ELF-1 (cell line): ENCODE results near the gene NINJ2.
"Not testable (repeated sequence)": the region's sequence is repeated elsewhere in the genome, so short reads cannot be mapped to it uniquely, and the experiment has no call there.

ENCODE experiments used
- DNase-seq: peaks from one replicate; pipeline ENCODE4 v3.0.0-alpha.2; 2016; ENCODE audit warnings: low read depth, low spot score

The NINJ2 gene

GRCh38 chr12:663293-663871, at the start of gene NINJ2:
TSS of gene NINJ2 (minus strand) at chr12:663445. CDS start at chr12:663360, 85 bp downstream.
- no peak for DNase-seq

- DNase-seq: no peak
These were observed 49.1 kb upstream of the NINJ2 start for GRCh38 chr12:712172-712863.

DNA sequence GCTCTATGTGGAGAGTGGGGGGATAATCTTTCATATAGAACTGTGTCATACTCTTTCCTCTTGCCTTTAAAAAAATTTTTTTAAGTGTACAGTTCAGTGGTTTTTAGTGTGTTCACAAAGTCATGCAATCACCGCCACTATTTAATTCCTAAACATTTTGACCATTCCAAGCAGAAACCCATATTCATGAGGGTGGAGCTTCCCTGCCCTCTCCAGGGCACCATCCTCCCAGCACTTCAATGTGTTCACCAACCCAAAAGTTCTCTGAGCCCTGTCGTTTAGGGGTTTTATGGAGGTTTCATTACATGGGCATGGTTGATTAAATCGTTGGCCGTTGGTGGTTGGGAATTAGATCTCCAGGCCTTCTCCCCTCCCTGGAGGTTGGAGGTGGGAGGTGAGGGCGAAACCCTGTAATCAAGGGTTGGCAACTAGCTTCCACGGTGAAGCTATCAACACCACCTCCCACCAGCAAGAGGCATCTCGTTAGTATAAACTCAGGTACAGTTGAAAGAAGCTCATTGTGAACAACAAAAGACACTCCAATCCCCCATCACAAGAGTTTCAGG, 46.3 kb upstream of the NINJ2 start:
- no peak for DNase-seq

- DNase-seq: not testable (repeated sequence)
These were observed 44.8 kb upstream of the NINJ2 start for GRCh38 chr12:708084-708483.

- no peak for DNase-seq
These were observed 41.4 kb upstream of the NINJ2 start for GRCh38 chr12:704516-705242.

- DNase-seq: no peak
These were observed 38.8 kb upstream of the NINJ2 start for GRCh38 chr12:701896-702539.

DNA sequence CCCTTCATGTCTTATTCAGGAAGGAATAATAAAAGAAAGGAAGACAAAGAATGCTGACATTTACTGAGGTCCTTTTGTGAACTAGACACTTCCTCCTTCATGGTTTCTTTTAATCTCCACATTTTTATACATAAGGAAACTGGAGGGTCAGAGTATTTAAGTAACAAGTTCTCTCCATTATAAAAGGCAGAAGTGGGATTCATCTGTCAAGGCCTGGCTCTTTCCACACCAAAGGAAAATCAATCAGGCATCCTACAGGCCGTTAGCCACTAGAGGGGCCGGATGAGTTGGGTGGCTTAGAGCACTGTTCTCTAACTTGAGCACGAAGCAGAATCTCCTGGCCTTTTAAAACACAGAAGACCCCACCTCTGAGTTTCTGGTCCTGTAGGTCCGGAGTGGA, 36.8 kb upstream of the NINJ2 start:
- no peak for DNase-seq

- not testable (repeated sequence) for DNase-seq
These were observed 35.0 kb upstream of the NINJ2 start for GRCh38 chr12:698222-698621.

DNA sequence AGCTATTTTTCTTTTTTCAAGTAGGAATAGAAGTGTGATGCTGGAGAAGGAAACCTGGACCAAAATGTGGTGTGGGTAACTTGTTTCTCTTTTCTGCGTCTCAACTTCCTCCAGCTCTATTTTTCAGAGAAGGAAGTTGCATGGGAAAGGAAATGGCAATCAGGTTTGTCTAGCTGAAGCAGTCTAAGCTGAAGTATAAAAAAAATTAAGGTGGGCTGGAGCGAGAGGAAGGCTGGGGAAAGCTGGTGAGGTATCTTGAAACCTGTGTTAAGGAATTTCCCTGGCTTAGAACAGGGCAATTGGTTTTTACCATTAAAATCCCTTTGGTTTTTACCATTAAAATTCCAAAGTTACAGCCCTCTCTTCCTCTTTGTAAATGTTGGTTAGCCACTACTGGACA, 34.2 kb upstream of the NINJ2 start:
- no peak for DNase-seq

DNA sequence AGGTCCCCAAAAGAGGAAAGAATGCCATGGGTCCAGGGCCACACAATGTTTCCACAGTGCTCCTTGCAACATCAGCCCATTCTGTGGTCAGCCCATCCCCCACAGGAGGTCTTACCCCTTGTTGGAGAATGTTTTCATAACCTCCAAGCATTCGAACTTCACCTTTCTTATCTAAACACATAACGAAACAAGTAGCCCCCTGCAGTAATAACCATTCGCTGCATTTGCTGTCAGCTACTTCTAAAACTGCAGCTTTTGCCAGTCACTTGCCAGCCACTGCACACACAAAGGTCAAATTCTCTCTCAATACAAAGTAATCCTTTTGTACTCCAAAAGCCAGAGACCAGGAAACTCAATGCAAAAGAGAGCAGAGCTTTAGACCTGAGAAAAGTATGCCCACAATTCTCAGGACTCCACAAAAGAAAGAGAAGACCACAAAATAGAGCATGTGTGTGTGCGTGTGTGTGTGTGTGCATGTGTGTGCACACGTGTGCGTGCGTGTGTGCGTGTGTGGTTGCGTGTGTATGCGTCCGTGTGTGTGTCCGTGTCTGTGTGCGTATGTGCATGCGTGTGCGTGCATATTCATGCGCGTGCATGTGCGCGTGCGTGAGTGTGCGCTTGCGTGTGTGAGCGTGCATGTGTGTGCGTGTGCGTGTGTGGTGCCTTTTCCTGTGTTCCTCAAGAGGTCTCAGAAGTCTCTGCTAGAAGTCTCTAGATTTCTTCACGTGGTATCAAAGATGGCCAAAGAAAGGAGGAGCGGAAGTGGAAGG, 31.7 kb upstream of the NINJ2 start:
- no peak for DNase-seq

DNA sequence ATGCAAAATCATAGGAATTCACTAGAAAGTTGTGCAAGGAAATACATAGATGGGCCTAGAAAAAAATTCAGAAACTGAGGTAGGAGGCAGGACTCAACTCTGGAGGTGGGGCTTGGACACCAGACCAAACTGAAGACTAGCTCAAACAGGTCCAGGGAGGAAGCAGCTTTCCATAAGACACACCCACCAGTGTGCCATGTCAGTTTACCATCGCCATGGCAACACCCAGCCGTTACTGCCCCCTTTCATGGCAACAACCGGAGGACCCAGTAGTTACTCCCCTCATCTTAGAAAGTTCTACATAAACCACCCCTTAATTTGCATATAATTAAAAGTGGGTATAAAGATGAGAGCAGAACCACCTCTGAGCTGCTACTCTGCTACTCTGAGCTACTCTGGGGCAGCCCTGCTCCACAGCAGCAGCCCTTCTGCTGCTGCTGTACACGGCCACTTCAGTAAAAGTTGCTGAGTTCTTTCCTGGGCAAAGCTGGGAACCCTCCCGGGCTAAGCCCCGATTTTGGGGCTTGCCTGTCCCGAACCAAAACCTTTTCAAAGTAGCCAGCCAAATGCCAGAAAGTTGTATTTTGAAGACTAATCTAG, 30.8 kb upstream of the NINJ2 start:
- no peak for DNase-seq

DNA sequence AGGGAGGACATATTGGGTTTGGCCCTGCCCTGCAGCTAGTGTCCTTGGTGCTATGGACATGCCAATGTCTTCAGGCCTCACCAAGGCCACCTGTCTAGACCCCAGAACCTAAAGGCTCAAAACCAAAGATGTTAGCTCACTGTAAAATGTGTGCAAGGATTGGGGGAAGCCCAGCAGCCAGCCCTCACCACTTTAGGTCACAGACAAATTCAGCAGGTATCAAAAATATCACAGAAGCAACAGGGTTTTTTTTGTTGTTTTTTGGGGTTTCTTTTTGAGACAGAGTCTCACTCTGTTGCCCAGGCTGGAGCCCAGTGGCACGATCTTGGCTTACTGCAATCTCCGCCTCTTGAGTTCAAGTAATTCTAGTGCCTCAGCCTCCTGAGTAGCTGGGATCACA, 29.0 kb upstream of the NINJ2 start:
- DNase-seq: no peak

DNA sequence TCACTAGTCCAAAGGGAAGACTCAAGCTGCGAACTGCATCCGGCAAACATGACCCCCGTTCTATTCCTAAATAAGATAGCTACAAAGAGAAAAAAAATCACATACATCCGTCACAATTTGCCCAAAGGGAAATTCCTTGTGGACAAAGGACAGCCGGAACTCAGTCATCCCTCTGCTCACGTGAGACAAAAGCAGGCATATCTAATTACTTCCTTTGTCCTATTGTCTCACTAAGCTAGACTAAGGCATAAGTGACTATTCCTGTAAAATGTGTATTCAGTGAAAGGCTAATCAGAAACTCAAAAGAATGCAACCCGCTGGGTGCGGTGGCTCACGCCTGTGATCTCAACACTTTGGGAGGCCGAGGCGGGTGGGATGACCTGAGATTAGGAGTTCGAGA, 27.2 kb upstream of the NINJ2 start:
- DNase-seq: peak; percentile 87

- no peak for DNase-seq
These were observed 22.1 kb upstream of the NINJ2 start for GRCh38 chr12:685388-685787.

DNA sequence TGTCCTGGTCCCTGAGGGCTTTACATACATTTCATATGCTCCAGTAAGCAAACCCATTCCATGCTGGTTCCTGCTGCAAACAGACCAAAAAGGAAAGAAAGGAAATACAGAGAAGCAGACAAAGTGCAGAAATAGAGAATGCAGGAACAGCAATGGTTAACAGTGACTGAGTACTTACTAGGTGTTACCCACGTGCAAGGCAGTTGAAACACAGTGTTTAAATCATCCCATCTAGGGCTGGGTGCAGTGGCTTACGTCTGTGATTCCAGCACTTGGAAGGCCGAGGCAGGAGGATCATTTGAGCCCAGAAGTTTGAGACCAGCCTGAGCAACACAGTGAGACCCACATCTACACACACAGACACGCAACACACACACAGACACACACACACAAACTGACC, 21.2 kb upstream of the NINJ2 start:
- no peak for DNase-seq

DNA sequence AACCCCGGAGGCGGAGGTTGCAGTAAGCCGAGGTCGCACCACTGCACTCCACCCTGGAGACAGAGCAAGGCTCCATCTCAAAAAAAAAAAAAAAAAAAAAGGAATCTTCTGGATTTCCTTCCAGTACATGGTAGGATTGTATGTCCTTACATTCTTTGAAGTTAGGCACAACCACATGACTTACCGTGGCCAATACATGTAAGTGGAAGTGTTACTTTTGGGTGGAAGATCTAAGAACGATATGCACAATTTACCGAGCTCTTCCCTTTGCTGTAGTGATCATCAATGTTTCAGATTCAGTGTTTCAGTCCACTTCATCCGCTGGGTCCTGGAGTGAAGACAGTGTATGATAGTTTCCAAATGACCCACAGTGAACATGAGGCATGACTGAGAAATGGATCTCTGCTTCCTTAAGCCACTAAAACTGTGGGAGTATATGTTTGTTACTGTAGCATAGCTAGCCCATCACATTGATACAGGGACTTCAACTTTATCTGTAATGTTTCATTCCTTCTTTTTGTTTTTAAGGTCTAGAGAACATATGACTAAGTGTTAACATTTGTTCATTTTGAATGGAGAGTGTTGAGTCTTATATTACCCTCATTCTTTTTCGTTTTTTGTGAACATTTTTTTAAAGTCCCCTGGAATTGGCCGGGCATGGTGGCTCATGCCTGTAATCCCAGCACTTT, 18.5 kb upstream of the NINJ2 start:
- no peak for DNase-seq

DNA sequence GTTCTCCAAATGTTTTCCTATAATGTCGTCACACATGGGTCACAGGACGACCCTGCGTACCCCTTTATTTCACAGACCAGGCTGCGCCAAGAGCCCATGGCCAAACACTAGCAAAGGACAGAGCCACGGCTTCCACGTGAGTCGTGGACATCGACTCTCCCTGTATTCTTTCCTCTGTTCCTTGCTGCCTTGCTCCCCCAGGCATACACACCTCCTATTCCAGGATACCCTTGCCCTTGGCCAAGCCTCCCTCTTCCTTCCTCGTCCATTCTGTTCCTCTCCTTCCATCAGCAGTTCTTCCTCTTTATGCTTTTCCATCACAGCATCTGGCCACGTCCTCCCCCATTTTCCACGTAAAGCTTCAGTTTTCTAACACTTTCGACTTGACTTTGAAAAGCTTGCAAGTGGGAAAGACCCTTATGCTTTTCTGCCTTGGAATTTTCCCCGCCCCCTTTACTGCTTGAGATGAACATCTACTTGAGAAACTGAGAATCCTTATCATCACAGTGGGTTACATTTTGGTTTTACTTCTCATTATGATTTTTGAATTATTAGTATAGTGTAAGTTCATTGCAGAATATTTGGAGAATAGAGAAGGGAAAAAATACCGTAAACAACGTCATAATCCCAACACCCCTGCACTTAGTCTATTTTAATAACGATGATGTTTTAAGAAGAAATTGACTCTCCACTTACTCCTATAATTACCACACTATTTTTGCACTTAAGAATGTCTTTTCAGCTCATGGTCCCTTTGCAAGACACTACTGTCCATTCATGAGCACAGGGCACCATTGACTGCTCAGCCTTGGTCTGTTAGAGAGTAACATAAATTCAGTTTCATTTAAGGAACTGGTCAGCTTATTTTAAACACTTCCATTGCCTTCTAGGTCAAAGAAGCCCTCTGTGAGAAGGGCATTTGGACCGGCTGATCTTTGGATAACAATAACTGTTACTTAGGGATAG, 15.8 kb upstream of the NINJ2 start:
- no peak for DNase-seq

GRCh38 chr12:675562-675961, 12.3 kb upstream of the NINJ2 start:
- no peak for DNase-seq

- no peak for DNase-seq
These were observed 11.1 kb upstream of the NINJ2 start for GRCh38 chr12:674272-674781.
